ENCODE data around the gene RIMS1. TPM values are rescaled to one million over a fixed set of nuclear protein-coding genes. Genes with fewer than 3 reads are reported as not detected.

Gene RIMS1
- total RNA-seq, 1 experiment from 2014 or later, result 0.51 TPM

DNA sequence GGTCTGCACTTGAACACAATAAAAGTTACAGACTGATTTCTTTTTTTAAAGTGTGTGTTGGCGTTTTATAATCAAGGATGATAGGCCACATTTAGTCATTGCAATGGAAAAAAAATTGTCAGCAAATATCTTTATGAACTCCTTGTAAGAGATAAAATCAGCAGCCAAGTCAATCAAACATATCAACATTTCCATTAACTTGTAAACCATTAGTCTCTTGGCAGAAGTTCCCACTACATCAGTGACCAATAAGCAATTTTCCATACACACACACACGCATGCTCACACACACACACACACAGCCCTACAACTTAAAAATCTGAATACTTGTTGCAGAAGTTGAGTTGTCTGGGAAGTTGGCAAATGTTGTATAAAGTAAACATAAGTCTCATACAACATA, 419.6 kb downstream of the RIMS1 start:
- Histone ChIP-seq H3F3A (ENCODE audit: low read length, unreplicated experiment) (no peaks in the 10 kb centered on the region), H3K9ac (ENCODE audit: low read length) (no peak overlapping the region), H3K27me3 (ENCODE audit: low read length) (no peaks in the 10 kb centered on the region), H3K4me2 (ENCODE audit: low read length) (no peak overlapping the region), H3K36me3 (ENCODE audit: low read depth, low read length) (no peaks in the 10 kb centered on the region), H3K4me1 (ENCODE audit: insufficient read depth, low read length) (no peaks in the 10 kb centered on the region), H3K79me2 (ENCODE audit: low read length) (no peaks in the 10 kb centered on the region), H3K9me3 (ENCODE audit: low read length) (no peaks in the 10 kb centered on the region), H3K27ac (ENCODE audit: low read length) (no peak overlapping the region), H3K9me2 (replicated peaks; ENCODE audit: low read length) (no peaks in the 10 kb centered on the region), H2AFZ (ENCODE audit: low read length) (no peak overlapping the region), H3K4me3 (ENCODE audit: low read length) (no peak overlapping the region), H4K20me1 (ENCODE audit: low read length) (no peaks in the 10 kb centered on the region)
- DNase-seq, result no peak
- ChIA-PET CTCF (no interaction called here), POLR2A (ENCODE audit: unreplicated experiment) (no interaction called here)
- no peak for TF ChIP-seq EZH2phosphoT487 (IDR thresholded peaks at IDR 0.05; ENCODE audit: borderline replicate concordance, low read length)
- TF ChIP-seq, protein P1, sequence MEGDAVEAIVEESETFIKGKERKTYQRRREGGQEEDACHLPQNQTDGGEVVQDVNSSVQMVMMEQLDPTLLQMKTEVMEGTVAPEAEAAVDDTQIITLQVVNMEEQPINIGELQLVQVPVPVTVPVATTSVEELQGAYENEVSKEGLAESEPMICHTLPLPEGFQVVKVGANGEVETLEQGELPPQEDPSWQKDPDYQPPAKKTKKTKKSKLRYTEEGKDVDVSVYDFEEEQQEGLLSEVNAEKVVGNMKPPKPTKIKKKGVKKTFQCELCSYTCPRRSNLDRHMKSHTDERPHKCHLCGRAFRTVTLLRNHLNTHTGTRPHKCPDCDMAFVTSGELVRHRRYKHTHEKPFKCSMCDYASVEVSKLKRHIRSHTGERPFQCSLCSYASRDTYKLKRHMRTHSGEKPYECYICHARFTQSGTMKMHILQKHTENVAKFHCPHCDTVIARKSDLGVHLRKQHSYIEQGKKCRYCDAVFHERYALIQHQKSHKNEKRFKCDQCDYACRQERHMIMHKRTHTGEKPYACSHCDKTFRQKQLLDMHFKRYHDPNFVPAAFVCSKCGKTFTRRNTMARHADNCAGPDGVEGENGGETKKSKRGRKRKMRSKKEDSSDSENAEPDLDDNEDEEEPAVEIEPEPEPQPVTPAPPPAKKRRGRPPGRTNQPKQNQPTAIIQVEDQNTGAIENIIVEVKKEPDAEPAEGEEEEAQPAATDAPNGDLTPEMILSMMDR (conservative IDR thresholded peaks at IDR 0.05; ENCODE audit: low read depth, low read length), result no peak
- no TSS peak for BruUV-seq (replicated peaks)
- intact Hi-C loops (cut with micrococcal nuclease), result no loop called here
- no peak for ATAC-seq

DNA sequence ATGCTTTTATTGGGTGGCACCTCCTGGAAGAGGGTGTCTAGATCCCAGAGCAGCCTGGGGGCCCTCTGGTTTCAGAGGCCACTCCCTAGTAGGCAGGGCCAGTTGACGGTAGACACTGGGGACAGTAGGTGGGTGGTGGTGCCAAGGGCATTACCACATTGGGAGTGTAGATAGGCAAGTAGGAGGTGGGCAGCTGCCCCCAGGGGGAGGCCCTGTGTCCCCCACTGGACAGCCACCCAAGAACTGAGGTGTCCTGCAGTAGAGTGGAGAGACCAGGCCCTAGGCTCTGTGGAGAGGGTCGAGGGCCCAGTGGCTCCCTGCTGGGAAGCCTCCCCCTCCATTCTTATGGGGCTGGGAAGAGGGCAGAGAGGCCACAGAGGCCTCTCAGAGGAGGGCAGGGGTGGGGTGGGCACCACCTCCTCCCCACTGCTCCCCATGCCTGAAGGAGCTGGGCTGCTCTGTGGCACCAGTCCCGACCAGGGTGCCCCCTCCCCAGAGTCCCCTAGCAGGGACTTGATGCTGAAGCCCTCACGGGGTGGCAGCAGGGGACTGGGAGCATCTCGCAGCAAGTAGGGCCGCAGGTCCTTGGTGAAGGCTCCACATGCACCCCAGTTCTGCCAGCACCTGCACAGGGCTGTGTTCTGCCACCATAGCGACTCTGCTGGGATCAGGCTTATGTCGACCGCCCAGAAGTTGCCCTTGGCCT, 430.5 kb downstream of the RIMS1 start:
- no peak overlapping the region for H2AFZ ChIP-seq (ENCODE audit: low read length)
- ChIA-PET CTCF (no interaction called here), POLR2A (ENCODE audit: unreplicated experiment) (no interaction called here)
- H3K9me3 ChIP-seq (ENCODE audit: low read length), result no peaks in the 10 kb centered on the region
- H3F3A ChIP-seq (ENCODE audit: low read length, unreplicated experiment), result no peaks in the 10 kb centered on the region
- BruUV-seq (replicated peaks), result no TSS peak
- no peaks in the 10 kb centered on the region for H3K36me3 ChIP-seq (ENCODE audit: low read depth, low read length)
- TF ChIP-seq EZH2 (IDR thresholded peaks at IDR 0.05; ENCODE audit: low read length, unreplicated experiment) (no peak), EZH2phosphoT487 (IDR thresholded peaks at IDR 0.05; ENCODE audit: borderline replicate concordance, low read length) (no peak)
- TF ChIP-seq, protein P1 (conservative IDR thresholded peaks at IDR 0.05; ENCODE audit: low read depth, low read length), result no peak
- H3K4me3 ChIP-seq (ENCODE audit: low read length), result no peak overlapping the region
- no peak for DNase-seq
- intact Hi-C loops (cut with micrococcal nuclease), result no loop called here
- no peak for ATAC-seq
- H3K27me3 ChIP-seq (ENCODE audit: low read length), result no peaks in the 10 kb centered on the region
- no peaks in the 10 kb centered on the region for H3K4me1 ChIP-seq (ENCODE audit: insufficient read depth, low read length)
- no peak overlapping the region for H3K27ac ChIP-seq (ENCODE audit: low read length)
- H3K4me2 ChIP-seq (ENCODE audit: low read length), result no peak overlapping the region
- no peaks in the 10 kb centered on the region for H4K20me1 ChIP-seq (ENCODE audit: low read length)
- H3K9me2 ChIP-seq (replicated peaks; ENCODE audit: low read length), result no peaks in the 10 kb centered on the region
- H3K79me2 ChIP-seq (ENCODE audit: low read length), result no peaks in the 10 kb centered on the region
- no peak overlapping the region for H3K9ac ChIP-seq (ENCODE audit: low read length)

DNA sequence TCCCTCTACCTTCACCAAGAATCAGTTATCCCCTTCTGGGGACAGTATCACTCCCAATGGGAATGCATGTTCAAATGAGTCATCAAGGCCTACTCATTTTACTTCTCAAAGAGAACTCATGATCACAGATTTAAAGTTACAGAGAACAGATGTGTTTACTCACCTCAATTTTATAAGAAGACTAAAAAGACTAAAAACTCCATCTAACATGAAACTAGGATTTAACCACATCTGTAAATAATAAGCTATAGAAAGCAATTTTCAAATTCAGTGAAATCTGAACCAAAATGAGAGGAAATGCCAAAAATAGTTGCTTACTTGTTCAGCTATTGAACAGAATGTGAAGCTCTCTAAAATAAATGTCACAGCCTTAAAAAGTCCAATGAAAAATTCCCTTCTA, 435.4 kb downstream of the RIMS1 start:
- Histone ChIP-seq H3K27me3 (ENCODE audit: low read length) (no peaks in the 10 kb centered on the region), H3K27ac (ENCODE audit: low read length) (no peak overlapping the region), H3K4me1 (ENCODE audit: insufficient read depth, low read length) (no peaks in the 10 kb centered on the region), H3K9me2 (replicated peaks; ENCODE audit: low read length) (no peaks in the 10 kb centered on the region), H3K9ac (ENCODE audit: low read length) (no peak overlapping the region), H3F3A (ENCODE audit: low read length, unreplicated experiment) (no peaks in the 10 kb centered on the region), H2AFZ (ENCODE audit: low read length) (no peak overlapping the region), H3K4me2 (ENCODE audit: low read length) (no peak overlapping the region), H3K36me3 (ENCODE audit: low read depth, low read length) (no peaks in the 10 kb centered on the region), H3K9me3 (ENCODE audit: low read length) (no peaks in the 10 kb centered on the region), H3K79me2 (ENCODE audit: low read length) (no peaks in the 10 kb centered on the region), H4K20me1 (ENCODE audit: low read length) (no peaks in the 10 kb centered on the region), H3K4me3 (ENCODE audit: low read length) (no peak overlapping the region)
- no peak for TF ChIP-seq EZH2phosphoT487 (IDR thresholded peaks at IDR 0.05; ENCODE audit: borderline replicate concordance, low read length)
- no peak for TF ChIP-seq EZH2 (IDR thresholded peaks at IDR 0.05; ENCODE audit: low read length, unreplicated experiment)
- TF ChIP-seq, protein P1 (conservative IDR thresholded peaks at IDR 0.05; ENCODE audit: low read depth, low read length), result no peak
- no peak for DNase-seq
- no peak for ATAC-seq
- intact Hi-C loops (cut with micrococcal nuclease), result no loop called here
- ChIA-PET CTCF (no interaction called here), POLR2A (ENCODE audit: unreplicated experiment) (no interaction called here)
- no TSS peak for BruUV-seq (replicated peaks)

All from PC-3 (cell line).